Colonic mucosa (tissue), 4 donors: ENCODE measurements around the gene B3GALT6. TPM values are rescaled to one million over a fixed set of nuclear protein-coding genes. Genes with fewer than 3 reads are reported as not detected.
"Not testable (repeated sequence)": the region's sequence is repeated elsewhere in the genome, so short reads cannot be mapped to it uniquely, and the experiment has no call there.

Source experiments
- DNase-seq: peaks from one replicate; pipeline ENCODE4 v3.0.0-alpha.2; 2020
- H3K27ac ChIP-seq: fragments of 200-600 bp; one replicate; pipeline ENCODE4 v1.8.0; 2021
- H3K27me3 ChIP-seq: fragments of 200-600 bp; one replicate; pipeline ENCODE4 v1.8.0; 2021
- H3K36me3 ChIP-seq: fragments of 200-600 bp; one replicate; pipeline ENCODE4 v1.8.0; 2021
- H3K4me1 ChIP-seq: fragments of 200-600 bp; one replicate; pipeline ENCODE4 v1.8.0; 2021; ENCODE audit warnings: mild to moderate bottlenecking
- H3K4me3 ChIP-seq: fragments of 200-600 bp; one replicate; pipeline ENCODE4 v1.8.0; 2021
- H3K9ac ChIP-seq, 2 donors: one replicate each; pipeline ENCODE4 v1.7.0; 2013; ENCODE audit warnings: control low read depth in 2 of 2, low read depth in 2 of 2, low read length in 2 of 2
- H3K9me3 ChIP-seq: fragments of 200-600 bp; one replicate; pipeline ENCODE4 v1.8.0; 2021
- CTCF ChIP-seq: fragments of 200-600 bp; IDR thresholded peaks from one replicate; pipeline ENCODE4 v1.8.0; 2022; ENCODE audit warnings: antibody characterized with exemption, mild to moderate bottlenecking
- intact Hi-C: fragments of 100-400 bp; cut with DNase I; formaldehyde crosslinking; loops from one replicate; pipeline ENCODE4 v1.14.1; 2022
- total RNA-seq, 2 donors: library from RNA; stranded (reverse); fragmentation: NEBNext Ultra II Directional in 1 of 2; extraction: Animal tissue kit (Norgen Biotek cat#: 25700) in 1 of 2; gene quantifications; one replicate each; pipeline ENCODE4 v1.2.1, GENCODE V29; 2021
- donor health status: healthy.
- donor health status: DM: no; HTN: no; CAD: no.
- donor health status: DM: no; HTN: no; CAD: no.

B3GALT6 gene
- total RNA-seq, 2 donors from 2014 or later = 8.0 to 12.0 TPM

DNA sequence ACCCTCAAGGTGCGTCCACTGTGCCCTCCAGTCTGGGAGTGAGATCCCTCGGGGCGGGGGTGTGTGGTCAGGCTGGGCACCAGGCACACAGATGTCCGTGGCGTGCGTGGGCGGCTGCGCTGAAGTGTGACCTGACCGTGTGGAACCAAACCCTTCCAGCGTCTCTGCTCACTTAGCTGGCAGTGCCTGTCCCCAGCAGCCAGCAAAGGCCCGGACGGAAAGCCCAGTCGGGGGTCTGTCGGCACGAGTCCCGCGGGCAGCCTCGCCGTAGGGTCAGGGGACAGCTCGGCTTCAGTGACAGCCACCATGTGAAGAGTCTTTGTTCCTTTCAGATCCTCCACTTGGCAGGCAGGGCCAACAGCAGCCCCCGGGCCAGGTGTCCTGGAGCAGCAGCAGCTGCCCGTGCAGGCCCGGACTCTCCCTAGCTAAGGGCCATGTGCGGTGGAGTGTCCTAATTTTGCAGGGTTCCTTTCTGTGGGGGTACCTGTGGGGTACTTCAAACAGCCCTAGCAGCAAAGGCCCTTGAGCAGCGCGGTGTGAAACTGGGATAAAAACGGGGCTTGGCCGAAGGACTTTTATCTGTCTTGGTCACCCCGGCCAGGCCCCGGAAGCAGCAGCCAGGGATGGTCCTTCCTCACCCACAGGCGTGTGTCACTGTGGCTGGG lies 46.8 kb upstream of the B3GALT6 start:
- Histone ChIP-seq H3K4me1 (no peaks in the 10 kb centered on the region), H3K27me3 (no peaks in the 10 kb centered on the region), H3K4me3 (no peak overlapping the region), H3K27ac (no peak overlapping the region), H3K9ac (peak overlapping the region in 1 of 2 donors; percentile 12), H3K9me3 (no peaks in the 10 kb centered on the region), H3K36me3 (no peaks in the 10 kb centered on the region)
- TF ChIP-seq CTCF = no peak
- intact Hi-C loops = no loop called here
- DNase-seq = no peak

GRCh38 chr1:1187938-1188337 lies 44.1 kb upstream of the B3GALT6 start:
- no peak for DNase-seq
- no peaks in the 10 kb centered on the region for H3K4me1 ChIP-seq
- H3K27me3 ChIP-seq = no peaks in the 10 kb centered on the region
- H3K4me3 ChIP-seq = no peak overlapping the region
- TF ChIP-seq CTCF = no peak
- no peaks in the 10 kb centered on the region for H3K36me3 ChIP-seq
- intact Hi-C loops = no loop called here
- no peaks in the 10 kb centered on the region for H3K9me3 ChIP-seq
- no peak overlapping the region for H3K27ac ChIP-seq
- no peak overlapping the region for H3K9ac ChIP-seq

DNA sequence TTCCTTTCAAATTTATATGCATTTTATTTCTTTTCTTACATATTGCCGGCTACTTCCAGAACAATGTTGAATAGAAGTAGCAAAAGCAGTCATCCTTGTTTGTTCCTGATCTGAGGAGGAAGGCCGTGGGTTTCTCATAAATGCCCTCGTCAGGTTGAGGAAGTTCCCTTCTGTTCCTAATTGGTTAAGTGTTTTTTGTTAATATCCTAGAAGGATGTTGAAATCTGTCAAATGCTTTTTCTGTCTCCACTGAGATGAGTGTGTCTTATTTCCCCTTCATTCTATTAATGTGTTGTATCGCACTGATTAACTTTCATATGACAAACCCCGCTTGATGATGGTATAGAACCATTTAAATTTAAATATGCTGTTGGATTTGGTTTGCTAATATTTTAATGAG lies 42.9 kb upstream of the B3GALT6 start:
- Histone ChIP-seq H3K4me3 (no peak overlapping the region), H3K27ac (no peak overlapping the region), H3K9me3 (no peaks in the 10 kb centered on the region), H3K36me3 (no peaks in the 10 kb centered on the region), H3K4me1 (no peaks in the 10 kb centered on the region), H3K27me3 (no peaks in the 10 kb centered on the region), H3K9ac (no peak overlapping the region)
- no peak for DNase-seq
- intact Hi-C loops = no loop called here
- no peak for TF ChIP-seq CTCF

GRCh38 chr1:1191734-1192133 lies 40.3 kb upstream of the B3GALT6 start:
- DNase-seq = no peak
- Histone ChIP-seq H3K9ac (no peak overlapping the region), H3K27me3 (no peaks in the 10 kb centered on the region), H3K36me3 (no peaks in the 10 kb centered on the region), H3K27ac (no peak overlapping the region), H3K4me3 (no peak overlapping the region), H3K9me3 (no peaks in the 10 kb centered on the region), H3K4me1 (no peaks in the 10 kb centered on the region)
- TF ChIP-seq CTCF = no peak
- intact Hi-C loops = no loop called here

DNA sequence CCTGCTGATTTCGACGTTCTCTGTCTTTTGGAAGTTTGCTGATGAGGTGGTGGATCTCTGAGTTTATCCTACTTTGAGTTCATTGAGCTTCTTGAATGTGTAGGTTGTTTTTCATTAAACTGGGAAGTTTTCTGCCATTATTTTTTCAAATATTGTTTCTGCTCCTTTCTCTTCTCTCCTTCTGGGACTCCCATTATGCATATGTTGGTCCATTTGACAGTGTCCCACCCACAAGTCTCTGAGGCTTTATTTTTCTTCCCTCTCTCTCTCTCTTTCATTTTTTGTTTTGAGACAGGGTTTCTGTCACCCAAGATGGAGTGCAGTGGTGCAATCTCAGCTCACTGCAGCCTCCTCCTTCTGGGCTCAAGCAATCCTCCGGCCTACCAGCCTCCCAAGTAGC lies 37.3 kb upstream of the B3GALT6 start:
- Histone ChIP-seq H3K4me1 (no peaks in the 10 kb centered on the region), H3K4me3 (no peak overlapping the region), H3K9ac (no peak overlapping the region), H3K9me3 (no peaks in the 10 kb centered on the region), H3K27ac (no peak overlapping the region), H3K27me3 (no peaks in the 10 kb centered on the region), H3K36me3 (no peaks in the 10 kb centered on the region)
- DNase-seq = no peak
- no peak for TF ChIP-seq CTCF
- intact Hi-C loops = no loop called here

- H3K9me3 ChIP-seq, H3K36me3 ChIP-seq, H3K27ac ChIP-seq, H3K27me3 ChIP-seq, DNase-seq, H3K4me3 ChIP-seq, H3K4me1 ChIP-seq, H3K9ac ChIP-seq, intact Hi-C loops: not testable (repeated sequence)
Measured at GRCh38 chr1:1195726-1196125, 36.3 kb upstream of the B3GALT6 start.
